ENCODE results near the gene NINL.

GRCh38 chr20:25553819-25554296 lies 31.5 kb downstream of the NINL start:
- TF ChIP-seq POLR2AphosphoS5 (IDR thresholded peaks at IDR 0.05; ENCODE audit: low read depth, low read length) (no peak), TAF1 (IDR thresholded peaks at IDR 0.05; ENCODE audit: borderline replicate concordance, insufficient read depth, low read length) (no peak)
